GM18873 (cell line): ENCODE results near the gene BUB3.

Experiments
- ATAC-seq: cut with Tn5 transposase; IDR thresholded peaks from one replicate; pipeline ENCODE4 v1.9.1; 2021; ENCODE audit warnings: mild to moderate bottlenecking, moderate library complexity, moderate number of reproducible peaks; ENCODE audit not compliant: unreplicated experiment, low FRiP score

Gene BUB3

DNA sequence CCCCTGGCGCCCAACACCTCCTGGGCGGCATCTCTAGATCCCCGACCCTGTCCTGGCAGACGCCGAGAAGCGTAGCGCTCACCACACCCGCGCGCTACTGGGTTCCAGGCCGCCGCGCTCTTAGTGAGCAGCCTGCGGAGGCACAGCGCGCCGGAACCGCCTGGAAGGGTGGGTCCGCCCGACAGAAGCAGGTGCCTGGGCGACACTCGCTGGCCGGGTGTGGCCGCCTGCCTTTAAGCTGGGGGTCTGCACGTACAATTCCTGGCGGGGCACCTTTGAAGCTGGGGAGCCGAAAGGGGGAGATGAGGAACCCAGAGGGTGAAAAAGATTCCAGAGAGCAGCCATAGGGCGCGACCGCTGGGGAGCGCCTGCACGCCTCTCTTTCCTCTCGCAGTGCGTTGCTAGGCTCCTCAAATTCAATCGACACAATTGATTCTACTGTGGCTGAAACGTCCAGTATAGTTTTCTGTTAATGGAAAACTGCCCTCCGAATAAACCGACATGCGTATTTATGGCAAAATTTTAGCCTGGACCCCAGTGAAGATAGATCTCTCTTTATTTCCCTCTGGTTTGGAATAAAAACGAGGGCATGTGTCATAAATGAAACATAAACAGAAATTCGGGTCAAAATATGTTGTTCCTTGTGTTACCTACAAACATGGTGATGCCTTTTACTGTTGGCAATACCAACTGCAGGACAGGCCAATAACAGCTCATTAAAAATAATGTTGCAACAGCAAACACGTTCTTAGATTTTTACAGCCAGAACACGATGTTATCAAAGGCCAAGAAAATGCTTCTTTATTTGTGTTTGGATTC lies 13.8 kb upstream of the BUB3 start:
- no peak for ATAC-seq

DNA sequence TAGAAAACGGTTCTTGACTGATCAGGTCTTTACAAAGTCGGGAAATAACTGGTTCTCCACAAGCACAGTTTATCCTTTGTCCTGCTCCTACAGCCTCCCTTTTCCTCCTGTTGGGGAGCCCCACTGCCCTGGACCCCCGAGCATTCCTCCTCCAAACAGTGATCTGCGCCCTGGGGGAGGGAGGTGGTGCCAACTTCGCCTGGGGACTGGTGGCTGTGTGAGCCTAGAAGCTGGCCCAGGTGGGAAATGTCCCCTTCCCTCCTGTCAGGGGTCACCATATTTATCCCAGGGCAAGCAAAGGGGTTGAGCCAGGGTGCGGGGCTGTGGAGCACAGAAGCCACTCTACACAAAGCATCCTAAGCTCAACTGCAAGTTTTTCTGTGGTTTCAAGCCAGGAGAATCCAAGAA lies 13.2 kb upstream of the BUB3 start:
- no peak for ATAC-seq

DNA sequence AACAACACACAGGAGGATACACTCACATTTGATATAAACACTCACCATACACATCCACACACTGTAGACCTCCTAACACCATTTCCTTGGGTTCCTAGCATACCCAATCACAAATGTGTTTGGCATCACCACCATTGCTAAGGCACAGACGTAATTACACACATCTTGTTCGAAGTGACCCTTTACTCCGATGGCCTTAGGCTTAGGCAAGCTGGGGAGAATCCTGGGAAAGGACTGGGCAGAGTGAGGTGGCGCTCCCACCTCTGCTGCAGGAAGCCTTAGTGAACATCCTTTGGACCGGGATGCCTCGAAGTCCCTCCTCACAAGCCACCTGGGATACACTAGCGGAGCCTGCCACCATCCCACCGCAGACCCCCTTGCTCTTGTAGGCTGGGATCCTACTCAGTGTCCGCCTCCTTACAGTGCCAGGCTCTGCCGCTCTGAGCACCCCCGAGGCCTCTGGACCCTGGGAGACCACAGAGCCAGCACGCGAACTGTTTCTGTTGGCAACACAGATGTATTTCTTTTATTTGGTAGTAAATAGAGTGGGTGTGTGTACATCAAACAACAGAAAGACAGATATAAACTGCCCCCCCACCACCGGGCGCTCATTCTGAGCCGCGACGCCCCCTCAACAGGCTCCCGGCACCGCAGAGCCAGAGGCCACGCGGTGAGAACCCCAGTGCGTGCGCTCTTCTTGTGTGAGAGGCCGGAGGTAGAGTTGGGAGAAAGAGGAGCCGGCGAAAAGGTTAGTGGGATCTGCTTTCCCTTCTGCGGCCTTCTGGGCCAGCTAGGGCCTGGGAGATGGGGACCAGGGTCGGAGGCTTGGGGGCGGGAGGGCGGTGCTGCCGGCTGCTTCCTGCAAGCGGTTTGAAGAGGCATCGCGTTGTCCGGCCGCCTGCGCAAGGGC lies 12.2 kb upstream of the BUB3 start:
- no peak for ATAC-seq

DNA sequence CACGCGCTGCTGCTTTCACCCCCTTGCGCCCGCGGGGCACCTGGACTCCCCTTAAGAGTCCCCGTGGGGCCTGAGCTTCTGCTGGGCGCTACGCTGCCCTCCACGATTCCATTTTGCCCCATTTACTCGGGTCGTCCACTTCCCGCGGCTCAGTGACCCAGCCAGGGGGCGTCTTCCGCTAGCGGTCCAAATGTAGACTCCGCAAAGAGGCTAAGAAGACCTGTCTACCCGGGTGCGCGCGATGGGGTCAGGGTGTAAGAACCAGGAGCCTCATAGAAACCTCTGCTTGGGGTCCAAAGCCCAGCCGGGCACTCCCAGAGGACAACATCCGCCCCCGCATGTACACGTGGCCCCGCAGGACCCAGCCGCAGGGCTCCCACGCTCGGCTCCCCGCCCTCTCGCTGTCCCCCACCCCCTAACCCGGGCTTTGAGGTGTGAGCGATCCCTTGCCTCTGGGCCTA lies 11.5 kb upstream of the BUB3 start:
- no peak for ATAC-seq

DNA sequence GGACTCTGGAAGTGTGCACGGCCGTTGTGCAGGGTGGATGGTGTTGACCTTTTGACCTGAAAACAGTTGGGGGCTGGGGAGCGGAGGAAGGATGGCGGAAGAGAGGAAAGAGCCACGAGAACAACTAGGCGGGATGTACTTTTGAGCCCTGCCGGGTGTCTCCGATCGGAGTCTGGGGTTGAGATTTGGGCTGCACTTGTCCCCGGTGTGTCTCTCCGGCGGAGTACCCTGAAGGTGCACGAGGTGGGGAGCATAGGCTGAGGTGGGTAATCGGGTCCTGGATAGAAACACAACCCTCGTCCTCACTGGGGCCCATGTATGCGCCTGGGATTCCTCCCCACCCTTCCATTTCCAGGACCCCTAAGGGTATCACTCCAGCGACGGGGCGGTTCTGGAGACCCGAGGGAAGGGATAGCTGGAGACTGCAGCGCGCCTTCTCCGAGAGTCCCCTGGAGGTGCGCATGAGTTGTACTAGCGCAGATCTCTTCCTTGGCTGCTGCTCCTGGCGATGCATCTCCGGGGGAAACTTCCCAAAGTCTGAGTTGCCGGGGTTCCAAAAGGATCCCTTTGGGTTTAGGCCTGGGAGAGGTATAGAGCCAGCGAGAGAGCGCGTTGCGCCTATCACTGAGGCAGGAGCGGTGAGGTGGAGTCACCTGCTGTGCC lies 10.9 kb upstream of the BUB3 start:
- no peak for ATAC-seq

DNA sequence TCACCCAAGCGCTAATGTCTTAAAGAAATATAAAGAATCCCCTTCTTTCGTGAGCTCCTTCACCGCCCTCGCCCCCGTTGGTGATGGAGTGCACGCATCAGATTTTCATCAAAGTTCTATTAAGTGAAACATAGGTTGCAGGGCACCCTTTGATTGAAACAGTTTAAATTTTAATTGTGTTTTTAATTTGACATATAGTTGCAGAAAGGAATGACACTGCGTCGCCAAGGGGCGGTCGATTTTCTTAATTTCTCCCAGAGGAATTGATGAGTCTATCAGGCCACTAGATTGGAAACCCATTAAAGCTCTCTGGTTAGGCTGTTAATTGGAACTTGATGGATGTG lies 10.4 kb upstream of the BUB3 start:
- ATAC-seq = no peak

DNA sequence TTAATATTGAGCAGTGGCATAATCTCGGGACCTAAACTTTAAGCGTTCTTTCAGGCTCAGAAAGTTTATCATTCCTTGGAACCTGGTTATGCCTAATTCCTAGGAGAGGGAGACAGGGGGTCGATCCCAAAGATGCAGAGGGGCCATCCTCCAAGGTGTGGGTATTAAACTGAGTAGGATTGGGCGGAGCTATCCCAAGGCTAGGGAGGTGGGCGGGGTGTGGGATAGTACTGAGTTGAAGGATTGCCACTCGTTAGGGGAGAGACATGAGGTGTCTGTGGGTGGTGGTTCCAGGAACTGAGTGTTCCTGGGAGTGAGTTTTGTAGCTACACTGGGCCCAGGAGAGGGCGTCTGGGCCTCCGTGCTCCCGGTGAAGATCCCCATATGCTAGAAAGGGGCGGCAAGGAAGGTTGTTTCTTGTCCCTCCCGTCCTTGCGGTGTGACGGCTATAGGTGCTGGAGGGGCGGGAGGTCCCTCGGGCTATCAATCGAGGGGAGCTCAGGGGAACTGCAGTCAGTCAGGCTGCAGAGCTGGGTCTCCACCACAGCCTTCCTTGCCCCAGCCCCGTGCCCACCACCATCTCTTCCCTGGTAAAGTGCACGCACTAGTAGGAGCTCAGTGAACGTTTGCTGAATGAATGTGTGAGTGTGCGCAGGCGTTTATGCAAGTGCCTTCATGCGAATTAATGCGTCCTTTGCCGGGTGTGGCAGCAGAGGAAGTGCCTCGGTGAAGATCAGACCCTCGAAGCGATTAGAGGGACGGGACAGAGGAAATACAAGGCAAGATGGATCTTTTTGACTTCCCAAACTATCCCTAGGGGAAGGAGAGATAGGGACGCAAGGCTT lies 9.3 kb upstream of the BUB3 start:
- no peak for ATAC-seq

DNA sequence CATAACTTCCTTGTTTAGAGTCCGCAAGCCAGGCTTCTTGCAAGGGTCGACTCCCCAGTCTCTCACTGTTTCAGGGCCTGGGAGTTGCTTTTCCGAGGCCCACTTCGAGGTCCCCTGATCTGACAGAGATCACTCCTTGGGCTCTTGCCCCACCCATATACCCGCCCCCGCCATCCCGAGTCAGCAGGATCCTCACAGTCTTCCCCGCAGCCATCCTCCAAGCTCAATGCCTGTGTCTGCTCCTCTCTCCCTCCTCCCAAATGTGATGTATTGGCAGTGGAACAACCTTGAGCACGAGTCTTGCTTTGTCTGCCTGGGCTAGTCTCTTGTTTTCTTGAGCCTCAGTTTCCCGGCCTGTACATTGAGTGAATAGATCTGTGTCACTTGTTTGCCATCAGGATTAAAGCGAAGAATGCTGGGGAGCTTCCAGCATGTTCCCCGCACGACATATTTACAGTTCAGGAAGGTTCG lies 8.6 kb upstream of the BUB3 start:
- ATAC-seq = no peak

DNA sequence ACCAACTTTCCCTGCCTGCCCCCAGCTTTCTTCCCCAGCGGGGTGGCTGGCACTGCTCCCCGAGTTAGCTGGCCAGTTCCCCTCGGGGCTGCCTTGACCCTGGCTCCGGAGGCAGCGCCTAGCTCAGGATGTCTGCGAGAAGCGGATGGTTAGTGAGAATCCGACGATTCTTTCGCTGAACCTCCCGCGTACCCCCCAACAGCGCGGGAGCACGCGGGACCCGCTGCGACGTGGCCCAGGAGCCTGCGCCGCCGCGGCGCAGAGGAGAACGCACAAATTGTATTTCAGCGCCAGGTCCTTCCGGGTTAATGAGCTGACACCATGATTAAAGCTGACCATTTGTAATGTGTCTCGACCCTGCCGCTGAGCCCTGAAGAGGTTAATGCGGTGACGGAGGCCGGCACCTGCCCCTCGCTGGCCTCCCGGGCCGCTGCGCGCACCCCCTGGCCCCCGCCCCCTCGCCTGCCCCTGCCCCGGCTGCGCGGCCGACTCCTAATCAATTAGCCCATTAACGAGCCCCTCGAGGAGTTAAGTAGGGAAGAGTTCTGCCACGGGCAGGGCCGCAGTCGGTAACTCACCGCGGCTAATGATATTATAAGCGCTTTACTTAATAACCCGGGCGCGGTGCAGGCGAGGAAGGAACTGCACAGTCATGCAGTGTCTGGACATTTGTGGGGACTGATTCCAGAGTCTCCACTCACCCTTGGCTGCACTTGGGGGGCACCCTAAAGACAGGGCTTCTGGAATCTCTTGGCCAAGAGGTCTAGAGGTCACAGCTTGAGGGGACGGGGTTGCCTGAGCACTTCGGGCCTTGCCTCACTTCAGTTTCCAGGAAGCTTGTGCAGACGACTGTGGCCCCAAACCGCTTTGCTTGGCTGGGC lies 7.9 kb upstream of the BUB3 start:
- no peak for ATAC-seq

DNA sequence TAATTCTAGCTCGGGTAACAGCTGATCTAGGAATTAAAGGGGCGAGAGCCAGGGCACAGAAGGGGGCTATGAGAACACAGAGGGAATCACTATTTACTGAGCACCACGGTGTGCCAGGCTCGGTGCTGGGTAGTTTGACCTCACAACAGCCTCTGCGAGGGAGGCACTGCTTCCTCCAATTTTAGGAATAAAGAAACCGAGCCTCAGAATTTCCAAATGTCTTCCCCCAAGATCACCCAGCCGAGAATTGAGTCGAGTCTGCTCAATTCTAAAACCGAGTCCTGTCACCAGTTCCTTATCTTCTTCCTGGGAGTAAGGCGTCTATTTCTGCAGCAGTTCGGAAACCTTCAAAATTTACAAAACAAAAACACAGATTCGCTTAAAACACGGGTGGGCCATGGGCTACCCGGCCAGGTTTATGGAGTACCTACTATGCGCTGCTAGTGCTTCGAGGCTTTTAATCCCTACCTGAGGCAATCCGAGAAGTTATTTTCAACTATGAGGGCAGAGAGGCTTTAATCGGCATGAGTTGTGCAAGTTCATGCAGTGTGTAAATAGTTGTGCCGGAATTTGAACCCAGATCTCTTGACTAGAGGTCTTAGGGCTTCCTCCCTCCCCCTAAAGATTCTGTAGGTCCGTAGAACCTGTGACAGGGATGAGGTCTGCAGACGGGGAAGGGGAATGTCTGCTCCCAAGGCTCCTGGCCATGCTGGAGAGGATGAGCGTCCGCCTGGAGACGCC lies 7.1 kb upstream of the BUB3 start:
- no peak for ATAC-seq

DNA sequence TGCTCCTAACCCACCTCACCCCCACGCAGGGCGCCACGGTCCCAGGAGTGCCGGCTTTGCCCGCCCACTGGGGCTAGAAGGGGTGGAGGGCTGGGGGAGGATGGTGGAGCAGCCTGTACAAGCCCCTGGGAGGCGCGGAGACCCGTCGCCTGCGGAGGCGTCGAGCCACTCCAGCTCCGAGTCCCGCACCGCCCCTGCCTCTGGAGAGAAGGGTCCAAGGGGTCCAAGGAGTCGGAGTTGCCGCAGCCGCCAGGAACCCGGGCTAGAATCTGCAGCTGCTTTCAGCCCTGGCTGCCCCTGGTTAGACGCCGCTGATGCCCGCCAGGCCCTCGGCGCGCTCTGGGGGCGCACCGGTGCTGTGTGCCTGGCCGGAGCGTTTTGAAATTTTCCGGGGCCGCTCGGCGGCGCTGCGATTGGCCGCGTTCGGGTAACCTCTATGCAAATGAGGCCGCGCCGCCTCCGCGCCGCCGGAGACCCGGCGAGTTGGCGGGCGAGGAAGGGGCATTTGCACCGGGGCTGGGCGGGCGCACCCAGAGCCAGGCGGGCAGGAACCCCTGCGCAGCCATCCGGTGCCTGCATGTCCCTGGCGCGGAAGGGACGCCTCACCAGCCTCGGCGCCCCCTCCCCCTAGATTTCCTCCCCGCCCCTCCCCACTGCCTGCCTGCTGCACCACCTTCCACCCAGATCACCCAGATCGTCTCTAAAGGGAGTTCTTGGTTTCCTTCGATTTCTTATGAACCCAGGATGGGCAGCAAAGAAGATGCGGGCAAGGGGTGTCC lies 6.4 kb upstream of the BUB3 start, which contains the start of gene HMX2:
Gene HMX2 (plus strand): TSS at position 502 of the 779 bp plus-strand sequence. CDS start 243 bp downstream, at position 745.
- ATAC-seq = no peak

DNA sequence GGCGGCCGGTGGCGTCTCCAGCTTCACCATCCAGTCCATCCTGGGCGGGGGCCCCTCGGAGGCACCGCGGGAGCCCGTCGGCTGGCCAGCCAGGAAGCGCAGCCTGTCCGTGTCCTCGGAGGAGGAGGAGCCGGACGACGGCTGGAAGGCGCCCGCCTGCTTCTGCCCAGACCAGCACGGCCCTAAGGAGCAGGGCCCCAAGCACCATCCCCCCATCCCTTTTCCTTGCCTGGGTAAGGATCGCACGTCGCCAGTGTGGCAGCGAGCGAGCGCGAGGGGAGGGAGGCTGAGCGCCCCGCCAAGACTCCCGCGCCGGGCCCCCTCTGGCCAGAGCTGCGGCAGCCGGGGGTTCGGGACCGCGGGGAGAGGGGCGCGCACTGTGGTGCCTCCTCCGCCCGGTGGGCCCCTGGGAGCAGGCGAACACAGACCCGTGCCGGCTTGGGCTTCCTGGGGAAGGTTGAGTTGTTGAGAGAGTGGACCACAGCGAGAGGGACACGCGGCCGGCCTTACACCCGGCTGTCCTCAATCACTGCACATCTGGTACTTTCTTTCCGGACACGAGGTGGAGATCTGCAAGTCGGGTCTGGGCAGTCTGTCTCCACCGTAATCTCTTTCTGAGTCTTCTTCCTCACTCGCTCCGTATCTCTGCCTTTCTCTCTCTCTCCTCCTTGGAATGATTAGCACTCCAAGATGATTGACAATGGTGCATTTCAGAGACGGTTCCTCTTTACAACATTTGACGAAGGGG lies 5.6 kb upstream of the BUB3 start:
- no peak for ATAC-seq

DNA sequence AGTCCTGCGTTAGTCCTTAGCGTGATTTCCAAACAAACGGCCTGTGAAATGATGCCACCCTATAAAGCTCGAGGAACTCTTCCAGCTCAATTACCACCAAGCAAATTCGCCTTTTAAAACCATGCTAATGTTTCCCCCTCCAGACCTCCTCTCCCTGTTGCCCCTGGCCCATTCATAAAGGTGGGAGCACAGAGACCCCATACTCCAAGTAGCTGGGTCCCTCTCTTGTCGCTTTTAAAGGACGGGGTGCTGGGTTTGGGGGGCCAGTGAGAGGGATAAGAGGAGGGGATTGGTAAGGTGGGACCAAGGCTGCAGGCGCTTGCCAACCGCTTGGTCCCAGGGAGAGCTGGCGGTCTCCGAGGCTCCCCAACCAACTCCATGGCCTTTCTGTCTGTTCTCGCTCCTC lies 5.0 kb upstream of the BUB3 start:
- ATAC-seq = no peak

DNA sequence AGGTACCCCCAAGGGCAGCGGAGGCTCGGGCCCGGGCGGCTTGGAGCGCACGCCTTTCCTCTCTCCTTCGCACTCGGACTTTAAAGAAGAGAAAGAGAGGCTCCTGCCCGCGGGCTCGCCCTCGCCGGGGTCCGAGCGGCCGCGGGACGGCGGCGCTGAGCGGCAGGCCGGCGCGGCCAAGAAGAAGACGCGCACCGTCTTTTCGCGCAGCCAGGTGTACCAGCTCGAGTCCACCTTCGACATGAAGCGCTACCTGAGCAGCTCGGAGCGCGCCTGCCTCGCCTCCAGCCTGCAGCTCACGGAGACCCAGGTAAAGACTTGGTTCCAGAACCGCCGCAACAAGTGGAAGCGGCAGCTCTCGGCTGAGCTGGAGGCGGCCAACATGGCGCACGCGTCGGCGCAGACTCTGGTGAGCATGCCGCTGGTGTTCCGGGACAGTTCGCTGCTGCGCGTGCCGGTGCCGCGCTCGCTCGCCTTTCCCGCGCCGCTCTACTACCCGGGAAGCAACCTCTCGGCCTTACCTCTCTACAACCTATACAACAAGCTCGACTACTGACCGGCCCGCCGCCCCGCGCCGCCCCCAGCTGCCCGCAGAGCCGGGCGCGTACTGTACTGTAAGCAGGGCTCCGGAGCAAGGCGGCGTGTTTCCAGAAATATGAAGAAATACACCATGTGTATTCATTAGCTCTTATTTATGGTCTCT lies 4.5 kb upstream of the BUB3 start:
- no peak for ATAC-seq

DNA sequence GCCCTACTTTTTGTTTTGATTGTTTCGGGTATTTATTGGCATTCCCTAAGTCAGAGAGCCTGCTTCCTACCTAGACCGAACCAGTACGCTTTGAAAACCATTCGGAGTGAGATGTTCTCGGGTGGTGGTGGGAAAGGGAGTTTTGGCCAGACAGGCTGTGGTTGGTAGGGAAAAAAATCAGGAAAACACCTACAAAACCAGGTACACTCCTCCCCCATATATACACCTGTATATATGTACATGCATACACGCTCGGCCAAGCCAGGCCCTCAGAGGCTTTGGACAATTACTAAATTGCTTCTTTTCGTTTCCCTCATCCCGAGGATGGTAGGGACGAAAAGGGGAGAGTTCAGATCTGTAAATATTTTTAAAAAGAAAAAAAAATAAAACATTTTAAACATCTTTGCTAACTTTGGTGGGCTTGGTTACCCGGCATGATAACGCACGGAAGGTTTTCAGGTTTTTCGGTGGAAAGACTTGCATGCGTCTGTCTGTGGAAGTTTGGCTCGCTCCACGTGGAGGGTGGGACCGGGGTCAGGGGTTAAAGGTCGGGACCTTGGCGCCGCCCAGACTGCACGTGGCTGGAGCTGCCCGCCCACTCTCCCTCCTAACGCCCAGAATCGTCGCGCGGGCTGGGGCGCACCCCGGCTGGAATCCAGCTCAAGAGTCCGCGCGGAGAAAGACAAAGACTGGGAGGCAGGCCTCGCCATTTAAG lies 3.8 kb upstream of the BUB3 start:
- no peak for ATAC-seq
